Measurements from ENCODE around the gene BARX2. TPM values are rescaled to one million over a fixed set of nuclear protein-coding genes. Genes with fewer than 3 reads are reported as not detected.

BARX2 gene
- polyA plus RNA-seq, 3 donors from 2014 or later: not detected

GRCh38 chr11:129395432-129395831 lies 19.8 kb downstream of the BARX2 start:
- Mint-ChIP-seq H3K27ac (no peak overlapping the region), H3K4me1 (no peaks in the 10 kb centered on the region), H3K27me3 (ENCODE audit: low read depth in 3 of 3) (peaks cover 3 to 10% (median 5%) of the 10 kb centered on the region in 3 donors), H3K4me3 (no peak overlapping the region), H3K36me3 (peaks cover 0 to 3% (median 0%) of the 10 kb centered on the region in 3 donors), H3K9me3 (peaks cover 0 to under 1% (median 0%) of the 10 kb centered on the region in 6 donors)
- no peak for DNase-seq

GRCh38 chr11:129395883-129396282 lies 20.2 kb downstream of the BARX2 start:
- Mint-ChIP-seq H3K4me1 (no peaks in the 10 kb centered on the region), H3K36me3 (peaks cover 0 to 3% (median 0%) of the 10 kb centered on the region in 3 donors), H3K9me3 (peaks cover 0 to 2% (median 0%) of the 10 kb centered on the region in 6 donors), H3K27me3 (ENCODE audit: low read depth in 3 of 3) (peaks cover 3 to 10% (median 5%) of the 10 kb centered on the region in 3 donors), H3K27ac (no peak overlapping the region), H3K4me3 (no peak overlapping the region)
- DNase-seq: no peak

GRCh38 chr11:129396454-129396853 lies 20.8 kb downstream of the BARX2 start:
- Mint-ChIP-seq H3K36me3 (peaks cover 0 to 3% (median 0%) of the 10 kb centered on the region in 3 donors), H3K9me3 (peaks cover 0 to 2% (median 0%) of the 10 kb centered on the region in 6 donors), H3K4me1 (no peaks in the 10 kb centered on the region), H3K27ac (no peak overlapping the region), H3K4me3 (no peak overlapping the region), H3K27me3 (ENCODE audit: low read depth in 3 of 3) (peaks cover 3 to 5% (median 5%) of the 10 kb centered on the region in 3 donors)
- DNase-seq: no peak

GRCh38 chr11:129402206-129403171 lies 26.8 kb downstream of the BARX2 start:
- H3K27ac Mint-ChIP-seq: no peak overlapping the region
- DNase-seq: no peak
- H3K36me3 Mint-ChIP-seq: peaks cover 0 to 3% (median 0%) of the 10 kb centered on the region in 3 donors
- no peaks in the 10 kb centered on the region for H3K4me1 Mint-ChIP-seq
- no peak overlapping the region for H3K4me3 Mint-ChIP-seq
- H3K9me3 Mint-ChIP-seq: peaks cover 0 to 5% (median 0%) of the 10 kb centered on the region in 6 donors
- H3K27me3 Mint-ChIP-seq (ENCODE audit: low read depth in 3 of 3): peaks cover 0 to 5% (median 4%) of the 10 kb centered on the region in 3 donors

- H3K9me3 Mint-ChIP-seq: peaks cover 0 to 7% (median 0%) of the 10 kb centered on the region in 6 donors
- H3K36me3 Mint-ChIP-seq: no peaks in the 10 kb centered on the region
- no peak overlapping the region for H3K4me3 Mint-ChIP-seq
- no peak overlapping the region for H3K27ac Mint-ChIP-seq
- peaks cover 1 to 7% (median 4%) of the 10 kb centered on the region in 3 donors for H3K27me3 Mint-ChIP-seq (ENCODE audit: low read depth in 3 of 3)
- H3K4me1 Mint-ChIP-seq: no peaks in the 10 kb centered on the region
- no peak for DNase-seq
These were observed 29.1 kb downstream of the BARX2 start for GRCh38 chr11:129404731-129405130.

- DNase-seq: no peak
- H3K27ac Mint-ChIP-seq: no peak overlapping the region
- no peak overlapping the region for H3K4me3 Mint-ChIP-seq
- H3K27me3 Mint-ChIP-seq (ENCODE audit: low read depth in 3 of 3): peaks cover 3 to 10% (median 4%) of the 10 kb centered on the region in 3 donors
- H3K4me1 Mint-ChIP-seq: no peaks in the 10 kb centered on the region
- H3K9me3 Mint-ChIP-seq: peaks cover 0 to 9% (median 0%) of the 10 kb centered on the region in 6 donors
- H3K36me3 Mint-ChIP-seq: no peaks in the 10 kb centered on the region
These were observed 33.3 kb downstream of the BARX2 start for GRCh38 chr11:129408865-129409444.

- H3K27ac Mint-ChIP-seq: no peak overlapping the region
These were observed 34.8 kb downstream of the BARX2 start for GRCh38 chr11:129410395-129410960.

DNA sequence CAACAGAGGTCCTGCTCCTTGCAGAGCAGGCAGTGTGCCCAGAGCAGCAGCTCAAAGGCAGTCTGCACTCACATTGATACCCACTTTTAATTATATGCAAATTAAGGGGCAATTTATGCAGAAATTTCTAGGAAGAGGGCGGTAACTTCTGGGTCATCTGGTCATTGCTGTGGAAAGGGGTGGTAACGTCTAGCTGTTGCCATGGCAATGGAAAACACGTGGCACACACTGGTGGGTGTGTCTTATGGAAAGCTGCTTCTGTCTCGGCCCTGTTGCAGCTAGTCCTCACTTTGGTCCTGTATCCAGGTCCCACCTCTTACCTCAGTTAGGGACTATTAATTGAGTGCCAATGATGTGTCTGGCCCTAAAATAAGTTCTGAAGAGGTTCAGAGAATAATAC lies 36.8 kb downstream of the BARX2 start:
- peaks cover 0 to 6% (median 0%) of the 10 kb centered on the region in 6 donors for H3K9me3 Mint-ChIP-seq
- H3K4me3 Mint-ChIP-seq: no peak overlapping the region
- H3K27me3 Mint-ChIP-seq (ENCODE audit: low read depth in 3 of 3): peaks cover 3 to 5% (median 3%) of the 10 kb centered on the region in 3 donors
- H3K36me3 Mint-ChIP-seq: no peaks in the 10 kb centered on the region
- no peaks in the 10 kb centered on the region for H3K4me1 Mint-ChIP-seq
- DNase-seq: no peak
- H3K27ac Mint-ChIP-seq: no peak overlapping the region

More at GRCh38 chr11:129410395-129410960, 34.8 kb downstream of the BARX2 start:
- H3K4me3 Mint-ChIP-seq: no peak overlapping the region
- DNase-seq: no peak
- no peaks in the 10 kb centered on the region for H3K36me3 Mint-ChIP-seq
- H3K9me3 Mint-ChIP-seq: peaks cover 0 to 7% (median 0%) of the 10 kb centered on the region in 6 donors
- no peaks in the 10 kb centered on the region for H3K4me1 Mint-ChIP-seq
- peaks cover 3 to 10% (median 4%) of the 10 kb centered on the region in 3 donors for H3K27me3 Mint-ChIP-seq (ENCODE audit: low read depth in 3 of 3)

DNA sequence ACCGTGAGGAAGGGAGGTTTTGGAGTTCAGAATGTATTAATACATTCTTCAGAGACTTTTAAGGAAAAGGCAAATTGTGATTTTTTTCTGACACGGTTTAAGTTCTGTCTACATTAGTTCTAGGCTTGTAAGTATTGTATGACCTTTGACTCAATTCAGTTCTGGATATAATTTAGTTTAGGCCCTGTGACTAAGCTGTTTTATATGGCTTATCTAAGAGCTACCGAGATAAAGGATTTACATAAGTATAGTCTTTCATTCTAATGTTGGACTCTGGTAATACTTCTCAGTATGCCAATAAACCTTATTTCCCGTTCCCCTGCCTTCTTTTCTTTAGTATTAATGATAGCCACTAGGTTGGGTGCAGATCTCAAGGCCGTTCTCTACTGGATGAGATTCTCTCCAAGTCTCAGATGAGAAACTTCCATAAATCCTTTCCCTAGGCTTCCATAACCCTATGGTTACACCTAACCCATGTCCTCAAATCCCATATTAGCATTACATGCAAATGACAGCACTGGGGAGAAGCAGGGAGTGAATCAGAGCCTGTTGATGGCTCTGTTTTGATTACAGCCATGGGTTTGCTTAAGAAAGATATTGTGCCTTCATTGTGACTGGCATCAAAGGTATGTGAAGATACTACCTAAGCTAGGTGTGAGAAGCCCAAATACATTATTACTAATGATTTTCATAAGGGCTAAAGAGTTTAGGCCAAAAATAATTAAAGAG lies 38.7 kb downstream of the BARX2 start:
- Mint-ChIP-seq H3K4me1 (no peaks in the 10 kb centered on the region), H3K36me3 (no peaks in the 10 kb centered on the region), H3K27me3 (ENCODE audit: low read depth in 3 of 3) (peaks cover 3 to 5% (median 3%) of the 10 kb centered on the region in 3 donors), H3K27ac (no peak overlapping the region), H3K4me3 (no peak overlapping the region), H3K9me3 (peaks cover 0 to 4% (median 0%) of the 10 kb centered on the region in 6 donors)
- no peak for DNase-seq

DNA sequence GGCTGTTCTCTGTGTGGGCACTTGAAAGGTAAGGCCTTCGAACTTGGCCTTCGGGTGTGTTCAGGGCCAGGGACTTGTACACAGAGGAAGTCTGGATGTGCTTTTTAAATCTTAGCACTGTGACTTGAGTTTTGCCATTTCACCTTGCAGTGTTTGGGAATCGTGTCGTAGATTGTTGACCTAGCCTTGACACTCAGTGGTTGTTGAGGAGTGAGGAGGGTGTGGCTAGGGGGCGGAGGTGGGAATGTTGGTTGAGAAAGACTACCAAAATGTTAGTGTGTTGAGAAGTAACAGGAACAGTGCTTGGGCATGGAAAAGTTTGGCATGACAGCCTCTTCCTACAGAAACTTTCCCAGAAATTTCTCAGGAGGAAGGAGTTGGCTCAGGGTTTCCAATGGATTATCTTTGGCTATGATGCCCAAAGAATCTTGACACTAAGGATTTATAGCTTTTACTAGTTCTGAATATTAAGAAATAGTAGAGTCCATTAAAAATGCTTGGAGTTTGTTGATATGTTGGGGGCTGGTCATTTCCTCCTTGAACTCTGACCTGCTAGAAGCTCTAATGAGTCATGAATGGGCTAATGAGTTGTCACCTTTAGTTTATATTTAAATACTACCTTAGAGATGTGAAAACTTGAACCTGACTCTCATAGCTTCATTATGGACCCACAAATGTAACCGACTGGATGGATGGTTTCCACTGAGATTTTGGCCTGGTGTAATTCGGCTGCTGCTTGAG lies 40.6 kb downstream of the BARX2 start:
- DNase-seq: no peak
- H3K36me3 Mint-ChIP-seq: no peaks in the 10 kb centered on the region
- peaks cover 0 to 2% (median 0%) of the 10 kb centered on the region in 6 donors for H3K9me3 Mint-ChIP-seq
- no peak overlapping the region for H3K4me3 Mint-ChIP-seq
- peaks cover 3 to 5% (median 3%) of the 10 kb centered on the region in 3 donors for H3K27me3 Mint-ChIP-seq (ENCODE audit: low read depth in 3 of 3)
- H3K4me1 Mint-ChIP-seq: no peaks in the 10 kb centered on the region
- H3K27ac Mint-ChIP-seq: no peak overlapping the region

GRCh38 chr11:129417458-129417857 lies 41.8 kb downstream of the BARX2 start:
- Mint-ChIP-seq H3K4me1 (no peaks in the 10 kb centered on the region), H3K27me3 (ENCODE audit: low read depth in 3 of 3) (peaks cover 2 to 5% (median 3%) of the 10 kb centered on the region in 3 donors), H3K36me3 (no peaks in the 10 kb centered on the region), H3K9me3 (peaks cover 0 to 2% (median 0%) of the 10 kb centered on the region in 6 donors), H3K27ac (no peak overlapping the region), H3K4me3 (no peak overlapping the region)
- no peak for DNase-seq

GRCh38 chr11:129418039-129418438 lies 42.4 kb downstream of the BARX2 start:
- DNase-seq: no peak
- peaks cover 0 to 2% (median 0%) of the 10 kb centered on the region in 6 donors for H3K9me3 Mint-ChIP-seq
- no peaks in the 10 kb centered on the region for H3K4me1 Mint-ChIP-seq
- H3K4me3 Mint-ChIP-seq: no peak overlapping the region
- H3K27me3 Mint-ChIP-seq (ENCODE audit: low read depth in 3 of 3): peaks cover 0 to 5% (median 2%) of the 10 kb centered on the region in 3 donors
- no peaks in the 10 kb centered on the region for H3K36me3 Mint-ChIP-seq
- no peak overlapping the region for H3K27ac Mint-ChIP-seq

GRCh38 chr11:129419386-129419785 lies 43.7 kb downstream of the BARX2 start:
- Mint-ChIP-seq H3K27me3 (ENCODE audit: low read depth in 3 of 3) (peaks cover 0 to 5% (median 2%) of the 10 kb centered on the region in 3 donors), H3K36me3 (no peaks in the 10 kb centered on the region), H3K27ac (no peak overlapping the region), H3K4me1 (no peaks in the 10 kb centered on the region), H3K9me3 (no peaks in the 10 kb centered on the region), H3K4me3 (no peak overlapping the region)
- DNase-seq: no peak
